Measurements from ENCODE around the gene THBS2. TPM values are rescaled to one million over a fixed set of nuclear protein-coding genes. Genes with fewer than 3 reads are reported as not detected.
A peak's percentile ranks its signal among the peaks of the same experiment; 100 is the strongest.
"Not testable (repeated sequence)": the region's sequence is repeated elsewhere in the genome, so short reads cannot be mapped to it uniquely, and the experiment has no call there.

The THBS2 gene
- total RNA-seq, 3 donors from 2014 or later (not counting 1 experiment from before 2014, with no cell fraction given), result not detected

DNA sequence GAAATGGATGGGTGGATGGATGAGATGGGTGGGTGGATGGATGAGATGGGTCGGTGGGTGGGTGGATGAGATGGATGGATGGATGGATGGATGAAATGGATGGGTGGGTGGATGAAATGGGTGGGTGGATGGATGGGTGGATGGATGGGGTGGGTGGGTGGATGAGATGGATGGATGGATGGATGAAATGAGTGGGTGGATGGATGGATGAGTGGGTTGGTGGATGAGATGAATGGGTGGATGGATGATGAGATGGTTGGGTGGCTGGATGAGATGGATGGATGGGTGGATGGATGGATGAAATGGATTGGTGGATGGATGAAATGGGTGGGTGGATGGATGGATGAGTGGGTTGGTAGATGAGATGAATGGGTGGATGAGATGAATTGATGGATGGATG is 35.7 kb downstream of the THBS2 start:
- Histone ChIP-seq H3K27ac (ENCODE audit: low read length) (no peak overlapping the region), H3K36me3 (ENCODE audit: control insufficient read depth, insufficient read depth, low read length) (no peaks in the 10 kb centered on the region), H3K4me1 (ENCODE audit: control insufficient read depth, insufficient read depth, low read length) (peaks cover 9% of the 10 kb centered on the region), H3K27me3 (ENCODE audit: control insufficient read depth, insufficient read depth, low read length) (no peaks in the 10 kb centered on the region), H3K4me3 (ENCODE audit: low read length) (no peak overlapping the region), H3K9me3 (ENCODE audit: control insufficient read depth, insufficient read depth, low read length) (no peaks in the 10 kb centered on the region)
- no peak overlapping the region for H3K27ac Mint-ChIP-seq
- TF ChIP-seq, protein P1, sequence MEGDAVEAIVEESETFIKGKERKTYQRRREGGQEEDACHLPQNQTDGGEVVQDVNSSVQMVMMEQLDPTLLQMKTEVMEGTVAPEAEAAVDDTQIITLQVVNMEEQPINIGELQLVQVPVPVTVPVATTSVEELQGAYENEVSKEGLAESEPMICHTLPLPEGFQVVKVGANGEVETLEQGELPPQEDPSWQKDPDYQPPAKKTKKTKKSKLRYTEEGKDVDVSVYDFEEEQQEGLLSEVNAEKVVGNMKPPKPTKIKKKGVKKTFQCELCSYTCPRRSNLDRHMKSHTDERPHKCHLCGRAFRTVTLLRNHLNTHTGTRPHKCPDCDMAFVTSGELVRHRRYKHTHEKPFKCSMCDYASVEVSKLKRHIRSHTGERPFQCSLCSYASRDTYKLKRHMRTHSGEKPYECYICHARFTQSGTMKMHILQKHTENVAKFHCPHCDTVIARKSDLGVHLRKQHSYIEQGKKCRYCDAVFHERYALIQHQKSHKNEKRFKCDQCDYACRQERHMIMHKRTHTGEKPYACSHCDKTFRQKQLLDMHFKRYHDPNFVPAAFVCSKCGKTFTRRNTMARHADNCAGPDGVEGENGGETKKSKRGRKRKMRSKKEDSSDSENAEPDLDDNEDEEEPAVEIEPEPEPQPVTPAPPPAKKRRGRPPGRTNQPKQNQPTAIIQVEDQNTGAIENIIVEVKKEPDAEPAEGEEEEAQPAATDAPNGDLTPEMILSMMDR (IDR thresholded peaks at IDR 0.05), result no peak
- ATAC-seq (no peak), DNase-seq (no peak)
- H3K27me3 Mint-ChIP-seq (ENCODE audit: low read depth in 2 of 2), result peaks cover 0 to 7% of the 10 kb centered on the region in 2 donors
- intact Hi-C loops (cut with micrococcal nuclease), result no loop called here
- H3K4me3 Mint-ChIP-seq, result no peak overlapping the region
- no peaks in the 10 kb centered on the region for H3K4me1 Mint-ChIP-seq
- H3K9me3 Mint-ChIP-seq, result peaks cover 4 to 12% of the 10 kb centered on the region in 2 donors
- WGBS (ENCODE audit: insufficient coverage), result 100% methylated on average over 1 of the region's 1 CpG
- H3K36me3 Mint-ChIP-seq, result no peaks in the 10 kb centered on the region

DNA sequence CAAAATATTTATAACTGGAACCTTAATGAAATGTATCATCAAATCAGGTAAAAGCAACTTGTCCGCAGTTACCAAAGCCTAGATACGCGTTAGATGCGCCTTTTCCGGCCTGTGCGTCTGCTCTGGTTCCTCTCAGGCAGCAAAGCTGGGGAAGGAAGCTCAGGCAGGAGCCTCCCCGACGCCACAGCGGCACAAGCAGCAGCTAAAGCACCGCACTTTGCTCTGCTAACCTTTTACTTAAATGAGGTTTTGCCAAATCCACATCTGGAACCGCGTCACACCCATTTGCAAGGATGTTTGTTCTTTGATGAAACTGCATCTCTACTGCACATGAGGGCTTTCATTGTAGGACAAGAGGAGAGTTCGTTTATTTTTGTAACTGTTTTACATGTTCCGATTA is 36.8 kb downstream of the THBS2 start:
- Mint-ChIP-seq H3K36me3 (no peaks in the 10 kb centered on the region), H3K27ac (no peak overlapping the region), H3K4me3 (no peak overlapping the region), H3K4me1 (peaks cover 0 to 7% of the 10 kb centered on the region in 2 donors), H3K9me3 (peaks cover 5 to 13% of the 10 kb centered on the region in 2 donors), H3K27me3 (ENCODE audit: low read depth in 2 of 2) (peaks cover 0 to 7% of the 10 kb centered on the region in 2 donors)
- peaks cover 9% of the 10 kb centered on the region for H3K4me1 ChIP-seq (ENCODE audit: control insufficient read depth, insufficient read depth, low read length)
- H3K27ac ChIP-seq (ENCODE audit: low read length), result no peak overlapping the region
- TF ChIP-seq, protein P1 (IDR thresholded peaks at IDR 0.05), result no peak
- no peak overlapping the region for H3K4me3 ChIP-seq (ENCODE audit: low read length)
- no peak for DNase-seq
- intact Hi-C loops (cut with micrococcal nuclease), result no loop called here
- no peaks in the 10 kb centered on the region for H3K36me3 ChIP-seq (ENCODE audit: control insufficient read depth, insufficient read depth, low read length)
- H3K27me3 ChIP-seq (ENCODE audit: control insufficient read depth, insufficient read depth, low read length), result no peaks in the 10 kb centered on the region
- no peaks in the 10 kb centered on the region for H3K9me3 ChIP-seq (ENCODE audit: control insufficient read depth, insufficient read depth, low read length)
- 96% methylated on average over 14 of the region's 14 CpGs for WGBS (ENCODE audit: insufficient coverage)
- no peak for ATAC-seq

DNA sequence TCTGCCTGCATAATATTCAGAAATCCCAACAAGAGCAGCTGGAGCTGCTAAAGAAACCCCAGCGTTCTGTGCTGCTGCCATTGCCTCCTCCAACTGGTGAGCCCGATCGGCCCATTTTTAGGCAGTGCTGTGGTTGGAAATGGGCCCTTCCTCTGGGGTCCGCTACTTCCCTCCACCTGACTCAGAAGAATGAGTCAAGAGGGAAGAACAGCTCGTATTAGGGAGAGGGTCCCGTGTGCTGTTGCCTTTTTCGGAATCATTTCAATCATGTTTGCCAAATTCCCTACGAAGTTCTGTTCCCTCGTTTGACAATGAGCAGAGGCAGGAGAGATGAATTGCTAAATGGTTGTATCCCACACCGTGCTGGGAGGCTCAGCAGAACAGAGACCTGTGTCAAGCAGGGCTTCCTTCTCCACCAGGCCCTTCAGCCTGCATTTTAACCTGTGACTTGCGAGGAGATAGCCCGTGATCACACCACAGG is 38.4 kb downstream of the THBS2 start:
- H3K4me3 ChIP-seq (ENCODE audit: low read length), result no peak overlapping the region
- Mint-ChIP-seq H3K27ac (peak overlapping the region; percentile 25 to 44), H3K36me3 (peaks cover 11% of the 10 kb centered on the region), H3K4me1 (peaks cover 0 to 9% of the 10 kb centered on the region in 2 donors), H3K27me3 (ENCODE audit: low read depth in 2 of 2) (peaks cover 7 to 9% of the 10 kb centered on the region in 2 donors), H3K4me3 (no peak overlapping the region), H3K9me3 (peaks cover 7 to 14% of the 10 kb centered on the region in 2 donors)
- H3K36me3 ChIP-seq (ENCODE audit: control insufficient read depth, insufficient read depth, low read length), result no peaks in the 10 kb centered on the region
- intact Hi-C loops (cut with micrococcal nuclease), result no loop called here
- DNase-seq (no peak), ATAC-seq (no peak)
- peaks cover 9% of the 10 kb centered on the region for H3K4me1 ChIP-seq (ENCODE audit: control insufficient read depth, insufficient read depth, low read length)
- H3K27me3 ChIP-seq (ENCODE audit: control insufficient read depth, insufficient read depth, low read length), result no peaks in the 10 kb centered on the region
- TF ChIP-seq, protein P1 (IDR thresholded peaks at IDR 0.05), result no peak
- H3K27ac ChIP-seq (ENCODE audit: low read length), result no peak overlapping the region
- no peaks in the 10 kb centered on the region for H3K9me3 ChIP-seq (ENCODE audit: control insufficient read depth, insufficient read depth, low read length)
- WGBS (ENCODE audit: insufficient coverage), result 89% methylated on average over 12 of the region's 12 CpGs

DNA sequence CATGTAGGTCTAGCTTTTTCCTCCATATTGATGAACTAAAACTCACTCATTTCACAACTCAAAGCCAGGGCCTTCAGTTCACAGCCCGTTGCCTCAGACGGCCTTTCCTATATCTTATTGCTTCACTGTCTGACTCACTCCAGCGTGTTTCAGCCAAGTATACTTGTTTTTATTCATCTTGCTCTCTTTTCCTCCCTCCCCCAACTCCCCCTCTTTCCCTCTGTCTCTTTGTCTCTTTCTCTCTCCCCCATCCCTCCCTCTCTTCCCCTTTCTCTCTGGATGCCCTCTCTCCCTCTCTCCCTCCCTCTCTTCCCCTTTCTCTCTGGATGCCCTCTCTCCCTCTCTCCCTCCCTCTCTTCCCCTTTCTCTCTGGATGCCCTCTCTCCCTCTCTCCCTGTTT is 38.9 kb downstream of the THBS2 start:
- 67% methylated on average over 3 of the region's 3 CpGs for WGBS (ENCODE audit: insufficient coverage)
- intact Hi-C loops (cut with micrococcal nuclease), result not testable (repeated sequence)

More for the DNA sequence above, 38.9 kb downstream of the THBS2 start:
- not testable (repeated sequence) for H3K4me1 Mint-ChIP-seq; H3K4me3 ChIP-seq (ENCODE audit: low read length); H3K9me3 ChIP-seq (ENCODE audit: control insufficient read depth, insufficient read depth, low read length); H3K4me1 ChIP-seq (ENCODE audit: control insufficient read depth, insufficient read depth, low read length); H3K36me3 ChIP-seq (ENCODE audit: control insufficient read depth, insufficient read depth, low read length); H3K27ac ChIP-seq (ENCODE audit: low read length); H3K27me3 ChIP-seq (ENCODE audit: control insufficient read depth, insufficient read depth, low read length); ATAC-seq
- Mint-ChIP-seq H3K36me3 (peaks cover 16% of the 10 kb centered on the region), H3K9me3 (peaks cover 7 to 14% of the 10 kb centered on the region in 2 donors), H3K27ac (peak overlapping the region; percentile 25 to 44), H3K4me3 (peak overlapping the region; percentile 22), H3K27me3 (ENCODE audit: low read depth in 2 of 2) (peaks cover 10 to 13% of the 10 kb centered on the region in 2 donors)
- DNase-seq, result peak in 1 of 2 donors; percentile 11

All from natural killer cell (primary cell).